GM11168 (cell line): Measurements from ENCODE around the gene SIGLEC14.
"Not testable (repeated sequence)": the region's sequence is repeated elsewhere in the genome, so short reads cannot be mapped to it uniquely, and the experiment has no call there.

Experiments
- in situ Hi-C: fragments of 300-500 bp; cut with MboI; formaldehyde crosslinking; loops from one replicate; pipeline ENCODE4 v1.12.0; 2022; ENCODE audit warnings: low sequenced_read_pairs; ENCODE audit not compliant: unreplicated experiment

SIGLEC14 gene, protein sequence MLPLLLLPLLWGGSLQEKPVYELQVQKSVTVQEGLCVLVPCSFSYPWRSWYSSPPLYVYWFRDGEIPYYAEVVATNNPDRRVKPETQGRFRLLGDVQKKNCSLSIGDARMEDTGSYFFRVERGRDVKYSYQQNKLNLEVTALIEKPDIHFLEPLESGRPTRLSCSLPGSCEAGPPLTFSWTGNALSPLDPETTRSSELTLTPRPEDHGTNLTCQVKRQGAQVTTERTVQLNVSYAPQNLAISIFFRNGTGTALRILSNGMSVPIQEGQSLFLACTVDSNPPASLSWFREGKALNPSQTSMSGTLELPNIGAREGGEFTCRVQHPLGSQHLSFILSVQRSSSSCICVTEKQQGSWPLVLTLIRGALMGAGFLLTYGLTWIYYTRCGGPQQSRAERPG

DNA sequence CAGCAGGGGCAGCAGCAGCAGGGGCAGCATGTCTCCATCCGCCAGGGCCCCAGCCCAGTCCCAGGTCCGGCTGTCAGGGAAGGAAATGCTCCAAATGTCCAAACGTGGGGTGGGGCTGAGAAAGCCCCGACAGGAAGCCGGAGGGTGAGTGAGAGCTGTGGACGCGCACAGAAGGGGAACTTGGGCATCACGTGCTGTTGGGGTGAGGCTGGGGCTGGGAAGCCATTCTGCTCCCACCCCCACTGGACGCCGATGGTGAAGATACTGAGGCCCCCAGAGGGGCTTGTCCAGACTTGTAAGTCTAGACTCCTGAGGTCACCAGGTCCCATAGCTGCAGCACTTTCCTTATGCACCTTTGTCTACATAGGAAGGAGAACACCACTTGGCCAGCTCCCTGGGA, at the start of gene SIGLEC14:
Gene SIGLEC14 (minus strand): TSS at position 96 of the 400 bp plus-strand sequence. CDS start 66 bp downstream, at position 30.
- in situ Hi-C loops, result not testable (repeated sequence)

DNA sequence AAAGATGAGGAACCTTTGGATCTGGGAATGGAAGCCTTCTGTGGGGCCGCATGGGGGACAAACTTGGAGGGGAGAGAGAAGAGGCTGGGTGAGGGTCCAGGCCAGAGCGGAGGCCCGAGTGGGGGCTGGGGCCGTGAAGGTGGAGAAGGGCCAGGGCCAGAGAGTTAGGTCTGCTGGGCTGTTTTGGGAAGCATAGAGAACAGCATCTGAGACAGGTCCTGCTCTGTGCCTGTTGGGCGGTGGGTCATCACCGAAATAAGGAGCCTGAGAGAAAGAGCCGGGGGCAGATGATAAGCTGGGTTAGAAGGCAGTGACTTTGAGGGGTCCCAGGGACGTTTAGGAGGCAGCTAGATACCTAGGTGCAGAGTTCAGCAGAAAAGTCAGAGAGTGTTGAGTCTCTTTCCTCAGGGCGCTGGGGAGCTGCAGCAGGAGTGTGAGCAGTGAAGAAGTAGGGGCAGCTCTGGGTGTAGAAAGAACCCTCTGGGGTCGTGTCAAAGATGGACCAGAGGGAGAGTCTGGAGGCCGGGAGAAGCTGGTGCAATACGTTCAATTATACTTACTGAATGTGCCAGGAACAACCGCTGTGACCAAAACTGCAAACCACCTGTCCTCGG, 49.2 kb upstream of the SIGLEC14 start:
- in situ Hi-C loops, result no loop called here

DNA sequence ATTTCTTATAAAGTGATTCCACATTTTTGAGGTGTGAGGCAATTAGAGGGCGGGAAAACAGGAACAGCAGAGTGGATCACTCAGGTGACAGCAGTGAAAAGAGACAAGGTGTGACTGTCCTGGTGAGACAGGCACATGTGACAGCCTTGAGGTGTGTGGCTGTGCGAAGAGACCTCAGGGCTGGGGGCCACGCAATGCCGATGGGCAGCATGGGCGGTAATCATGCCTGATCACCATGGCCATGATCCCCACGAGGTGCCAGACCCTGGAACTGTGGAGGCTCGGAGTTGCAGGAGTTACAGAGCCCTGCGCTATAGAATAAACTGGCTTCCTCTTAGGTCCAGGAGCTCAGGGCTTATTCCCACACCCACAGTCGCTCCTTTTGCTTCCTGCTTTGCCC, 48.5 kb upstream of the SIGLEC14 start:
- in situ Hi-C loops, result no loop called here

DNA sequence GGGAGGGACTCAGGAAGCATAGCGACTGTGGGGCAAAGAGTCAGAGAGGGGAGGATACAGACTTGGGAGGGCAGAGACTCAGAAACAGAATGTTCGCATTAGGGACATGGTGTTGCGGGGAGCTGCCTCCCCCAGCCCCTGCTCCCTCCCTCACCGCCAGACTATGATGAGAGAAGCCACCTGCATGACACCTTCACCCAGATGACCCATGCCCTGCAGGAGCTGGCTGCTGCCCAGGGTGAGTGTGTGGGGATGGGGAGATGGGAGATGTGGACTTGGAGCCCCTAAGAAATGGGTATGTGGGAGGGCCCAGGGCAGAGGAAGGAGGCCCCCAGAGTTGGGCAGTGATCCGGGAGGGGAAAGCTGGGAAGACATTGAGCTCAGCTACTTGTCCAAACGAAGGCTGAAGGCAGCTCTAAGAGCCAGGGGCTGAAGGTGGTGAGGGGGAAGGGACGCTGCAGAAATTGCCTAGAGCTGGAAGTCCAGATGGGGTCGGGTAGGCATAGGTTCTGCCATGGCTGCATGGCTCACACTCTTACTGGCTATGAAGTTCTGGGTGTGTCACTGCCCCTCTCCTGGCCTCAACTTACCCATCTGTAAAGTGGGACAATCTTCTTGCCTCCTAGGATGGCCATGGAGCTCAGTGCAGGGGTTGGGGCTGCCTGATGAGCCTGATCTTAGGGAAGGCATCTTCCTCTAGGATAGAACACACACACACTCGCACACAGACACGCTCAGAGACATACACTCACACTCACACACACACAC, 47.9 kb upstream of the SIGLEC14 start:
- in situ Hi-C loops, result no loop called here

DNA sequence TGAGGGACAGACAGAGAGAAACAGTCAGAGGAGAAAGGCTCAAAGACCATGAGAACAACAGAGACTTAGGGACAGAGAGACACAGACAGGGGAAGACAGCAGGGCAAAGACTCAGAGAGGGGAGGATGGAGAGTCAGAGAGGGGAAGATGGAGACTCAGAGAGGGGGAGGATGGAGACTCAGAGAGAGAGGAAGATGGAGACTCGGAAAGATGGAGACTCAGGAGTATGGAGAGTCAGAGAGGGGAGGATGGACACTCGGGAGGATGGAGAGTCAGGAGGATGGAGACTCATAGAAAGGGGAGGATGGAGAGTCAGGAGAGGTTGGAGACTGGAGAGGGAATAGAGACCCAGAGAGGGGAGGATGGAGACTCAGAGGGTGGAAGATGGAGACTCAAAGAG, 47.2 kb upstream of the SIGLEC14 start:
- in situ Hi-C loops, result no loop called here

DNA sequence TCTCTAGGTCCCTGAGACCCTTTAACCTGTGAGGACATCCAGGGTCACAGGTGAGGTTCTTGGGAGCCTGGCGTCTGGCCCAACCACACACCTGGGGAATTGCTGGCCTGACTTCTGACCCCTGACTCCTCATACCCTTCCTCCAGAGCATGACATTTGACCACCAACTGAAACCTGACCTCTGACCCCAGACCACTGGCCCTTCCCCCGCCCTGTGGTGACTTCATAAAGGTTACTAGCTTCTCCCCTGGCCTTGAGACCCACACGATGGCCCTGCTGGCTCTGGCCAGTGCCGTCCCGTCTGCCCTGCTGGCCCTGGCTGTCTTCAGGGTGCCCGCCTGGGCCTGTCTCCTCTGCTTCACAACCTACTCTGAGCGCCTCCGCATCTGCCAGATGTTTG, 46.6 kb upstream of the SIGLEC14 start, which contains the start of gene SPACA6:
Gene SPACA6 (plus strand): TSS at position 71 of the 400 bp plus-strand sequence. CDS start 197 bp downstream, at position 268.
- in situ Hi-C loops, result no loop called here

DNA sequence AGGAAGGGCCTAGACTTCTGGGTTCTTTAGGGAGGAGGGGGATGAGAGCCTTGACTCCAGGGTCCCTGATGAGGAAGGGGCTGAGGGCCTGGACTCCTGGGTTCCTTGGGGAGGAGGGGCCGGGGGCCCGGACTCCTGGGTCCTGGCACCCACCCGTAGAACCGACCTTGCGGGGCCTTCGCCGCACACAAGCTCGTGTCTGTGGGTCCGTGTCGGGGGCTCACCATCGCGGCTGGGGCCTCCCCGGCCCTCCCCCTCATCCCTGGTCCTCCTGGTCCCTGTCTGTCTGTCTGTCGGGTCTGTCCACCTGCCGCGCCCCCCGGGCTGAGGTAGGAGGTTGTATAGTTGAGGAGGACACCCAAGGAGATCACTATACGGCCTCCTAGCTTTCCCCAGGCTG, 45.8 kb upstream of the SIGLEC14 start:
- in situ Hi-C loops, result no loop called here

DNA sequence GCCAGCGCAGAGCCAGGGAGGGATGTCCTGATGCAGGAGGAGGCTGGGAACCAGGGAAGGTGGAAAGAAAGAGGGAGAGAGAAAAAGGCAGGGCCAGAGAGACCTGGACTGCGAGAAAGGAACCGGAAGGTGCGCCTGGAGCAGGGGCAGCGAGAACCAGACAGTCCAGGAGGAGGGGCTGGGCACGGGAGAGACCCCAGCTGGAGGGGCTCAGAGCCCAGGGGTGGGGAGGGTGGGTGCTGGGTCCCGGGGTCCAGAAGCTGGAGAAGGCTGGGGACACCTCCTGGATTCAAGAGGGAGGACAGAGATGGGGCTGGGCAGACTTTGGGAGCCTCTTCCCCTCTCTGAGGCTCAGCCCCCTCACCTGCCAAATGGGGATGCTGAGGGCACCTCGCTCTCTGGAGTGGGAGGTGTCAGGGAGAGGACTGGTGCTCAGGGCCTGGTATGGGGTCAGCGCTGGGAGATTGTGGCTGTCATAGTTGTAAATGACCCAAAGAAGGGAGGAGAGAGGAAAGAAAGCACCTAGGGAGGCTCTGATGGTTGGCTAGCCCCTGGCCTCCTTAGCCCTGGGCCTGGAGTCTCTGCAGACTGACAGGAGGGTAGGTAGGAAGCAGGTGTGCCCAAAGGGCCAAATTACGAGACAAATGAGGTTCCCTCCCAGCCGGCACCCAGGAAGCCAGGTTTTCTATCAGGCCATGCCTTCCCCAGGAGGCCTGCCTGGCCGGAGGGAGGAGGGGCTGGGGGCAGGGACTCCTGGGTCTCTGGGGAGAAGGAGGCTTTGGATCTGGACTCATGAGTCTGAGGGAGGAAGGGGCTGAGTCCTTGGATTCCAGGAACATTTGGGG, 45.2 kb upstream of the SIGLEC14 start:
- in situ Hi-C loops, result no loop called here

DNA sequence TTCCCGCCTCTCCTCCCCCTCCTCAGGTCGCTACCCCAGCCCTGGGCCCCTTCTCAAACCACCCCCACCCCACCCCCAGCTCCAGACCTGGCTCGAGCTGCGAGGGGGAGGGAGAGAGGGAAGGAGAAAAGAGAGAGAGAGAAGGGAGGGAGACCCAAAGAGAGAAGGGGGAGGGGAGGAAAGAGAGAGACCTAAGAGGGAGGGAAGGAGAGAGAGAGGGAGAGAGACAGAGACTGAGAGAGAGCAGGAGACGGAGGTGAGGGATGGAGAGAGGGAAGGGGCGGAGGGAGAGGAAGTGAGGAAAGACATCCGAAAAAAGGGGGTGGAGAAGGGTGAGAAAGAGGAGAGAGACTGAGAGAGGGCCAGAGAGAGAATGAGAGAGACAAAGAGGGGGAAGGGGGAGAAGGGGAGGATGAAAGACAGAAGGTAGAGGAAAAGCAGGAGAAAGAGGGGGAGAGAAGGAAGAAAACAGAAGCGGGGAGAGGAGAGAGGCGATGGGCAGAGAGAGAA, 44.5 kb upstream of the SIGLEC14 start:
- in situ Hi-C loops, result no loop called here

DNA sequence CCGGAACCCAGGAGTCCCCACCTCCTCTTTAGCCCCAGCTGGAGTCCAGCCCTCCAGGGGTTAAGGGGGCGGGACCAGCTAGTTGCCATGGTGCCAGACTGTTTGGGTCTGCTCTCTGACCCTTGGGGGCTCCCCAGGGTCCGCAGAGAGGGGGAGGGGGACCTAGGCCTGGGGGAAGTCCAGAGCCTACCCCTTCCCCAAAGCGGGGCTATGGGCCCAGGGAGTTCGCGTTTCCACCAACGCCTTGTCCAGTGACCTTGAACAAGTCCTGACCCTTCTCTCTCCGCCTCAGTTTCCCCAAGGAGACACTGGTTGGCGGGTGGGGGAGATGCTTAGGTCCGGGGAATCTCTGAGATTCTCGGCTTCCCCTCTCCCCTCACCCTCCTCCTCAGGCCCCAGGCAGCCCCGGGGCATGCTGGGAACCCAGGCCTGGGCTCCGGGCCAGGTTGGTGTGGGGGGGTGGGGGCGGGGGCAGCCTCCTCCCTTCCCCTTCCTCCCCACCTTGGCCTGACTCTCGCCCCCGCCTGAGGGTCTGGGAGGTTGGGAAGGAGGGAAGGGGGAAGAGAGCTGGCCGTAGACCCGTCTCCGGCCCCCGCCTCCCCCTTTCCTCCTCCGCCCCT, 43.9 kb upstream of the SIGLEC14 start:
- in situ Hi-C loops, result no loop called here

DNA sequence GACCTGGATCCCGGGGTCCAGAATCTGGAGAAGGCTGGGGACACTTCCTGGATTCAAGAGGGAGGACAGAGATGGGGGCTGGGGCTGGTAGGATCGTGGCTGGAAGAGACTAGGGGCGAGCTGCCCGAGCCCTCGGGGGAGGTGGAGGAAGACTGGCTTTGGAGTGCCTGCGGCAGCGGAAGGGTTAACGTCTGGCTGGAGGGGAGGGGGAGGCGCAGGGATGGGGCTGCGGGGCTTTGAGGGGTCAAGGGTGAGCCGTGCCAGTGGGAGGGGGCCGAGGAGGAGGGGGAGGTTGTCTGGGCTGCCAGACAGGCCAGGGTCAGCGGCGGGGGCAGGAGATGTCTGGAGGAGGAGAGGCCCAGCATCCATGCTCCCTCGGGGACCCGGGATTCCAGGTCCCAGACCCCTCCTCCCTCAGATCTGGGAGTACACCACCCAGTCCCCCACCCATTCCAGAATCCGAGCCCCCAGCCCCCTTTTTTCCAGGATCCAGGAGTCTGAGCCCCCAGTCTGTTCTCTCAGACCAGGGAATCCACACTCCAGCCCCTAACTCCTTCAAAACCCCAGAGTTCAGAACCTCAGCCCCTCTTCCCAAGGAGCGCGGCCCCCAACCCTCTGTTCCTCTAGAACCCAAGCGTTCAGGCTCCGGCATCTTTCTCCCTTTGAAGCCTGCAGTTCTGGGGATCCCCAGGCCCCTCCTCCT, 43.3 kb upstream of the SIGLEC14 start:
- in situ Hi-C loops, result no loop called here

DNA sequence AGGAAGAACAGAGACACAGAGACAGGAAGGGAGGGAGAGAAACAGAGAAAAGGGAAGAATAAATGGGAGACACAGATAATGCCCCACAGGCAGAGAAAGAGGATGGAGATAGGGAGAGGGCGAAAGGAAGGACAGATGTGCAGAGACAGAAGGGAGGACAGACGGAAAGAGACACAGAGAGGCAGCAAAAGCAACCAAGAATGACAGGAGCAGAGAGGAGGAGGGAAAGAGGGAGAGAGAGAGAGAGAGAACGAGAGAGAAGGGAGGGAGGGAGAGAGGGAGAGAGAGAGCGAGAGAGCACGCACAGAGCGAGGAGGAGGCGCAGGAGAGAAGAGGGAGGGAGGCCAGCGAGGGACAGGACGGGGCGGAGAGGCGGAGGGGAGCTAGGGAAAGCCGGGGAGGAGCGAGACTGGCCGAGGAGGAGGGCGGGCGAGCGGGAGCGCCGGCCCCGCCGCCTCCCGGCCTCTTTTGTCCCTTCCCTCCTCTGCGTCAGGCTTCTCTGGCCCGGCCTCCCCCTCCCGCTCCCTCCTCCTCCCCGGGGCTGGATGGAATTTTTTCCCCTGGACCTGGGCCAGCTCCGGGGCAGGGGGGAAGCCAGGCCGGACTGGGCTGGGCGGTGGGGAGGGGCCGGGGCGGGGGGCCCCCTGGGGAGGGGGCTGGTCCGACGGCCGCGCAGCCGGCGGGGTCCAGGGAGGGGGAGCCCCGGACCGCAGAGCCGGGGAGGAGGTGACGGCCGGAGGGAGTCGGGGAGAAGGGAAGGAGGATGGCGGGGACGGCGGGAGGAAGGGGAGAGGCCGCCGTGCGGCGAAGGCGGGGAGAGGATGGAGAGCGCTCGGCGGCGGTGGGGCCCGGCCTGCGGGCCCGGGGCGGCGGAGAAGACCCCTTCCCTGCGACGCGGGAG, 42.3 kb upstream of the SIGLEC14 start:
- in situ Hi-C loops, result no loop called here

DNA sequence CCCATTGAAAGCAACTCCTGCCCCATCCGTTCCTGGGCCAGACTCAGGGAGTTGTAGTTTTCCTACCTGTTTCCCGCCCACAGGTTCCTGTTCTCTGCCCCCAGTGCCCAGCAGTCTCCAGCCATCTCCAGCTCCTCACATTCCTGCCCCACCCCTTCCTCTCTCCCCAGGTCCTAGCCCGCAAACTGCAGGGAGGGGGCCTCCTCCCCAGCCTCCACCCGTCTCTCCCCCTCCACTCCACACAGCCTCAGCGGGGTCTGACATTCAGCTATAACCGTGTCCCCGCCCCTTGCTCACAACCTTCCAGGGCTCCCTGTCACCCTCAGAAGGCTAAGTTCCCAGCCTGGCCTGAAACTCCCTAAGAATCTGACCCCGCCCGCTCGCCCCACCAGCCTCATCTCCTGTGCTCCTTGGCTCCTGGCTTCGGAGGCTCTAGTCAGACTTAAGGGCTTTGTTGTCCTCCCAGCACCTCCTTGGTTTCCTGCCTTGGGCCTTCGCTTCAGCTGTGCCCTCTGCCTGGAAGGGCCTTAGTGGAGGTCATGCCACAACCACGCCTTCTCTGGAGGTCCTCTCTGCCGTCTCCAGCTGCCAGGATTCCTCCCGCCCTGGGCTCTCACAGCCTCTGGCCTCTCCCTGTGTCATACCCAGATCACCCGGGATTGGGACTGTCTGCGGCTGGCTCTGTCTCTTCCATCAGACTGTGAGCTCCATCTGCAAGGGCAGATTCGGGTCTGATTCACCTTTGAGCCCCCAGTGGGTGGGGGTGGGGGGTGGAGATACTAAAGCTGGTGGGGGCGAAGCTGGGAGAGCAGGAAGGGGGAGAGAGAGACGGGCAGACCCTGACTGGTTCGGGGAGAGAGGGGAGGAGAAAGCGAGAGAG, 41.4 kb upstream of the SIGLEC14 start:
- in situ Hi-C loops, result no loop called here

DNA sequence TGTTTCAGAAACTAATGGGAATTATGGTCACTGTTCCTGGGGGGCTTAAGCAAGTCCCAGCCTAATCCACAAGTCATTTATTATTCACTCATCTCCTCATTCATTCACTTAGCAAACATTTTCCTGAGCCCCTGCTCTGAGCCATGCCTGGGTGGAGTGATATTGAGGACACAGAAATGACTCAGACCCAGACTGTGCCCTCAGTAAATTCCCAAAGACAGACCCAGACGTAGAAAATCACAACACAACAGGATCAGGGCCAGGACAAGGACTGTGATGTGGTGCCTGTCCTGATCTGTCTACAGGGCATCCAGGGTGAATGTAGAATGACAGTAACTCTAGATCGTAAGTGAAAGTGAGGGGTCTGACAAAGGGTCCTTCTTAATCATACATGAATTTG, 39.5 kb upstream of the SIGLEC14 start:
- in situ Hi-C loops, result no loop called here

DNA sequence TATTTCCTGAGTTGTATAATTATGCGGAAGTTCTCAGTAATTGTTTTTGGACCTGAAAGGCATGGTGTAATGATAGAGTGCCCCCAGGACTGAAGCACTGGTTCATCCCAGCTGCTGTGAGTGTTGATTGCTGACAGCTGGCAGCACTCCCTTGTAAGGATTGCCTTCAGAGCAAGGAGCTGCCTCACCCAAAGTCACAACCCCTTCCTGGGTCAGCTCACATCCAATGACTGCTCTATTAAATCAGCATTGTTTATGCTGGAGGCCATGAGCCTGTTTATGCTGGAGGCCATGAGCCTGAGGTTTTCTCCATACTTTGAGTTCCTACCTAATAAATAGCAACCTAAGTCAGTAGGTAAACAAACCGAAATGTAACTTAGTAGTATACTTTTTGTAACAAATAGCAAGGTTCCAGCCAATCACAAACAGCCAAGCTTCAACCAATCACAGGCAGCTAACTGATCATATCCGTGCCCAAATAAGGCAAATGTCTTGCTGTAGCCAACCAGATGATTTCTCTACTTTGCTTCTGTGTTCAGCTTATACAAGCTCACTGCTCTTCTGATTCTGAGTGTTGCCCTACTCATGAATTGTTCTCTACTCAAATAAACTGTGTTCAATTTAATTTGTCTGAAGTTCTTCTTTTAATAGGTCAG, 34.8 kb upstream of the SIGLEC14 start:
- in situ Hi-C loops, result no loop called here

DNA sequence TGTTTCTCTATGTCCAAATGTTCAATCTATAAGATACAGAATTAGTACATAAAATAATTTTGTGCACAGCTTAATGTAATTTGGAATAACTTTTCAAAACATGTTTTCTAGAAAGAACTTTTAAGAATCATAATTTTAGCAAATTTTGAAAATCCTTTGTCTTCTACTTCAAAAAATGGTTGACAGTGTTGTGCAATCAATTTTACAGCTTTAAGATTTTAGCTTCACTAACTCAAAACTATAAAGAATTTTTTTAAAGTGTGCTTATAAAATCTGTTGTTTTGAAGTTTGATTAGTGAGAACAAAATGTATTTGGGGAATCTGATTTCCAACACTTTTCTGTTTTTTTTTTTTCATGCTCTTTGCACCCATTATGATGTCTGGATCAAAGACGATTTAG, 33.8 kb upstream of the SIGLEC14 start:
- in situ Hi-C loops, result no loop called here
